HEK293 (cell line): ENCODE measurements around the gene VPS26B.

Experiments
- BCL11A ChIP-seq: fragments of 450-650 bp; formaldehyde crosslinking; IDR thresholded peaks from 2 replicates; pipeline ENCODE4 v1.5.1; 2016; ENCODE audit warnings: low read depth, missing biosample characterization, missing genetic modification characterization
- EGR2 ChIP-seq: fragments of 450-650 bp; formaldehyde crosslinking; IDR thresholded peaks from 2 replicates; pipeline ENCODE4 v1.5.1; 2016; ENCODE audit warnings: low read depth, missing biosample characterization, missing genetic modification characterization
- KLF1 ChIP-seq: fragments of 450-650 bp; formaldehyde crosslinking; IDR thresholded peaks from 2 replicates; pipeline ENCODE4 v1.5.1; 2016; ENCODE audit warnings: missing biosample characterization, missing genetic modification characterization
- ZNF121 ChIP-seq: fragments of 450-650 bp; formaldehyde crosslinking; IDR thresholded peaks from 2 replicates; pipeline ENCODE4 v1.5.1; 2016; ENCODE audit warnings: missing biosample characterization, missing genetic modification characterization
- ZNF132 ChIP-seq: fragments of 450-650 bp; formaldehyde crosslinking; IDR thresholded peaks from 2 replicates; pipeline ENCODE4 v1.5.1; 2017; ENCODE audit warnings: missing biosample characterization, missing genetic modification characterization, borderline replicate concordance
- ZNF138 ChIP-seq: fragments of 450-650 bp; formaldehyde crosslinking; IDR thresholded peaks from 2 replicates; pipeline ENCODE4 v1.5.1; 2016; ENCODE audit warnings: missing biosample characterization, missing genetic modification characterization, borderline replicate concordance
- ZNF211 ChIP-seq: fragments of 450-650 bp; formaldehyde crosslinking; IDR thresholded peaks from 2 replicates; pipeline ENCODE4 v1.5.1; 2016; ENCODE audit warnings: low read depth, missing biosample characterization, missing genetic modification characterization
- ZNF214 ChIP-seq: fragments of 450-650 bp; formaldehyde crosslinking; IDR thresholded peaks from 2 replicates; pipeline ENCODE4 v1.5.1; 2017; ENCODE audit warnings: missing biosample characterization, mild to moderate bottlenecking, missing genetic modification characterization, borderline replicate concordance
- ZNF274 ChIP-seq, 2 experiments: fragments of 200-500 bp in 1 of 2; fragments of 450-650 bp in 1 of 2; sonication (Bioruptor generic) in 1 of 2; formaldehyde crosslinking in 1 of 2; IDR thresholded peaks; 2 replicates each; pipeline versions ENCODE4 v1.5.1 to v1.6.1; 2014 to 2016; ENCODE audit warnings: borderline replicate concordance in 1 of 2, inconsistent platforms in 1 of 2, low read length in 1 of 2, missing biosample characterization in 1 of 2, missing genetic modification characterization in 1 of 2
- ZNF292 ChIP-seq: fragments of 450-650 bp; formaldehyde crosslinking; IDR thresholded peaks from 2 replicates; pipeline ENCODE4 v1.5.1; 2016; ENCODE audit warnings: low read depth, missing biosample characterization, missing genetic modification characterization, borderline replicate concordance
- ZNF302 ChIP-seq: fragments of 450-650 bp; formaldehyde crosslinking; IDR thresholded peaks from 2 replicates; pipeline ENCODE4 v1.5.1; 2016; ENCODE audit warnings: missing biosample characterization, missing genetic modification characterization, low read depth
- ZNF544 ChIP-seq: fragments of 450-650 bp; formaldehyde crosslinking; IDR thresholded peaks from 2 replicates; pipeline ENCODE4 v1.5.0; 2017; ENCODE audit warnings: missing biosample characterization, missing genetic modification characterization
- ZNF624 ChIP-seq: fragments of 450-650 bp; formaldehyde crosslinking; IDR thresholded peaks from 2 replicates; pipeline ENCODE4 v1.5.1; 2017; ENCODE audit warnings: missing biosample characterization, missing genetic modification characterization
- ZNF677 ChIP-seq: fragments of 450-650 bp; IDR thresholded peaks from 2 replicates; pipeline ENCODE4 v1.5.0; 2018; ENCODE audit warnings: missing biosample characterization, mild to moderate bottlenecking, missing genetic modification characterization, moderate library complexity
- TF ChIP-seq, protein P1 (sequence below): fragments of 450-650 bp; formaldehyde crosslinking; IDR thresholded peaks from 2 replicates; pipeline ENCODE4 v1.5.1; 2016; ENCODE audit warnings: missing biosample characterization, missing genetic modification characterization, borderline replicate concordance
- TF ChIP-seq, protein P2 (sequence below): fragments of 450-650 bp; IDR thresholded peaks from 2 replicates; pipeline ENCODE4 v1.5.1; 2018; ENCODE audit warnings: missing biosample characterization, mild to moderate bottlenecking, missing genetic modification characterization
- TF ChIP-seq, protein P3 (sequence below): fragments of 450-650 bp; formaldehyde crosslinking; IDR thresholded peaks from 2 replicates; pipeline ENCODE4 v1.5.1; 2016; ENCODE audit warnings: missing biosample characterization, missing genetic modification characterization
- TF ChIP-seq, protein P4 (sequence below): fragments of 450-650 bp; formaldehyde crosslinking; conservative IDR thresholded peaks from 2 replicates; pipeline ENCODE4 v1.5.1; 2016; ENCODE audit warnings: low read depth, missing biosample characterization, missing genetic modification characterization
- TF ChIP-seq, protein P5 (sequence below): fragments of 450-650 bp; formaldehyde crosslinking; IDR thresholded peaks from 2 replicates; pipeline ENCODE4 v1.5.1; 2016; ENCODE audit warnings: missing biosample characterization, missing genetic modification characterization
- TF ChIP-seq, protein P6 (sequence below): fragments of 450-650 bp; formaldehyde crosslinking; IDR thresholded peaks from 2 replicates; pipeline ENCODE4 v1.5.1; 2016; ENCODE audit warnings: missing biosample characterization, missing genetic modification characterization
- TF ChIP-seq, protein P7 (sequence below): fragments of 450-650 bp; formaldehyde crosslinking; IDR thresholded peaks from 2 replicates; pipeline ENCODE4 v1.5.1; 2017; ENCODE audit warnings: missing biosample characterization, missing genetic modification characterization

Gene VPS26B

DNA sequence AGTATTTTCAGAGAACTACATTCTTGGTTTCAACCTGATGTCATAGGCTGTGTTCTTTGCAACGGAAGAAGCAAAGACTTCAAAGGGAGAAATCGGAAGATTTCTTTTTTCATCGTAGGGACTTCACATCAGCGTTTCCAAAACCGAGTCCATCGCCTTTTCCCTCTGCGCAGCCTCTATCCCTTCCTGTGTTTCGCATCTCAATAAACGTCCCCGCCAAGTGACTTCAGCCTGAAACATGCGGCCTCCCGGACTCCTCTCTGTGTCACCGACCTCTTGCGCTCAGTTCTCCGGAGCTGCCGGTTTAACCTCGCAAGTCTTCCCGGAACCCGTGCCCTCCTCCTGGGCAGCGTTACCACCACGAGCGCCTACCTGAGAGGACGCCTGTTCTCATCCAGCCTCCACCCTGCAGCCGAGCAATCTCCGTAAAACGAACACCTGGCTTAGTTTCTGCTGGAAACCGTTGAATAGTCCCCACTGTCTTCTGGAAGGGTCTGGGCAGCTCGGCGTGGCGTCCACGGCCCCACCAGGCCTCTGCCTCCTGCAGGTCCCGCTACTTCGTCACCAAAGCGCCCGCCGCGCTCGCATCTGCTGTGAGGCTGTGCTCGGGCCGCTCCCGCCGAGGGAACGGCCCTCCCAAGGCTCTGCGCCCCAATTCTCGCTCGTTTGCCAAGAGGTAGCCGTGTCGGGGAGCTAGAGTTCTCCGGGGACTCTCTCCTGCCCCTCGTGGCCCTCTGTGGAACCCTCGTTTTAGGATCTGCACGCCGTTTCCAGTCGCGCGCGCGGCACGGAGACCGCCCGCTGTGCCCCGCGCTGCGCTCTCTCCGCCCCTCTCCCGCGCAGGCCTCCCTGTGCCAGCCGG lies 51.3 kb downstream of the VPS26B start, which contains the start of gene GLB1L3 (continued):
- TF ChIP-seq, protein P1, sequence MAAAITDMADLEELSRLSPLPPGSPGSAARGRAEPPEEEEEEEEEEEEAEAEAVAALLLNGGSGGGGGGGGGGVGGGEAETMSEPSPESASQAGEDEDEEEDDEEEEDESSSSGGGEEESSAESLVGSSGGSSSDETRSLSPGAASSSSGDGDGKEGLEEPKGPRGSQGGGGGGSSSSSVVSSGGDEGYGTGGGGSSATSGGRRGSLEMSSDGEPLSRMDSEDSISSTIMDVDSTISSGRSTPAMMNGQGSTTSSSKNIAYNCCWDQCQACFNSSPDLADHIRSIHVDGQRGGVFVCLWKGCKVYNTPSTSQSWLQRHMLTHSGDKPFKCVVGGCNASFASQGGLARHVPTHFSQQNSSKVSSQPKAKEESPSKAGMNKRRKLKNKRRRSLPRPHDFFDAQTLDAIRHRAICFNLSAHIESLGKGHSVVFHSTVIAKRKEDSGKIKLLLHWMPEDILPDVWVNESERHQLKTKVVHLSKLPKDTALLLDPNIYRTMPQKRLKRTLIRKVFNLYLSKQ (tag by site-specific recombination): no peak
- TF ChIP-seq ZNF544 (no peak), ZNF274 (IDR thresholded peaks at IDR 0.05; ENCODE audit: low read length) (no peak), ZNF274 (tag by site-specific recombination; IDR thresholded peaks at IDR 0.05; ENCODE audit: borderline replicate concordance) (no peak), ZNF302 (tag by site-specific recombination) (no peak), ZNF121 (tag by site-specific recombination) (no peak), BCL11A (no peak), KLF1 (tag by site-specific recombination) (peak; percentile 72; the same call in 1 of the 2 replicates), ZNF132 (tag by site-specific recombination) (no peak), ZNF214 (tag by site-specific recombination) (no peak), EGR2 (tag by site-specific recombination) (no peak), ZNF292 (tag by site-specific recombination) (no peak), ZNF677 (tag by site-specific recombination) (no peak), ZNF138 (tag by site-specific recombination) (no peak), ZNF624 (tag by site-specific recombination) (no peak), ZNF211 (no peak)
- TF ChIP-seq, protein P2, sequence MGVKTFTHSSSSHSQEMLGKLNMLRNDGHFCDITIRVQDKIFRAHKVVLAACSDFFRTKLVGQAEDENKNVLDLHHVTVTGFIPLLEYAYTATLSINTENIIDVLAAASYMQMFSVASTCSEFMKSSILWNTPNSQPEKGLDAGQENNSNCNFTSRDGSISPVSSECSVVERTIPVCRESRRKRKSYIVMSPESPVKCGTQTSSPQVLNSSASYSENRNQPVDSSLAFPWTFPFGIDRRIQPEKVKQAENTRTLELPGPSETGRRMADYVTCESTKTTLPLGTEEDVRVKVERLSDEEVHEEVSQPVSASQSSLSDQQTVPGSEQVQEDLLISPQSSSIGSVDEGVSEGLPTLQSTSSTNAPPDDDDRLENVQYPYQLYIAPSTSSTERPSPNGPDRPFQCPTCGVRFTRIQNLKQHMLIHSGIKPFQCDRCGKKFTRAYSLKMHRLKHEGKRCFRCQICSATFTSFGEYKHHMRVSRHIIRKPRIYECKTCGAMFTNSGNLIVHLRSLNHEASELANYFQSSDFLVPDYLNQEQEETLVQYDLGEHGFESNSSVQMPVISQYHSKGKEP (tag by site-specific recombination): no peak
- TF ChIP-seq, protein P3, sequence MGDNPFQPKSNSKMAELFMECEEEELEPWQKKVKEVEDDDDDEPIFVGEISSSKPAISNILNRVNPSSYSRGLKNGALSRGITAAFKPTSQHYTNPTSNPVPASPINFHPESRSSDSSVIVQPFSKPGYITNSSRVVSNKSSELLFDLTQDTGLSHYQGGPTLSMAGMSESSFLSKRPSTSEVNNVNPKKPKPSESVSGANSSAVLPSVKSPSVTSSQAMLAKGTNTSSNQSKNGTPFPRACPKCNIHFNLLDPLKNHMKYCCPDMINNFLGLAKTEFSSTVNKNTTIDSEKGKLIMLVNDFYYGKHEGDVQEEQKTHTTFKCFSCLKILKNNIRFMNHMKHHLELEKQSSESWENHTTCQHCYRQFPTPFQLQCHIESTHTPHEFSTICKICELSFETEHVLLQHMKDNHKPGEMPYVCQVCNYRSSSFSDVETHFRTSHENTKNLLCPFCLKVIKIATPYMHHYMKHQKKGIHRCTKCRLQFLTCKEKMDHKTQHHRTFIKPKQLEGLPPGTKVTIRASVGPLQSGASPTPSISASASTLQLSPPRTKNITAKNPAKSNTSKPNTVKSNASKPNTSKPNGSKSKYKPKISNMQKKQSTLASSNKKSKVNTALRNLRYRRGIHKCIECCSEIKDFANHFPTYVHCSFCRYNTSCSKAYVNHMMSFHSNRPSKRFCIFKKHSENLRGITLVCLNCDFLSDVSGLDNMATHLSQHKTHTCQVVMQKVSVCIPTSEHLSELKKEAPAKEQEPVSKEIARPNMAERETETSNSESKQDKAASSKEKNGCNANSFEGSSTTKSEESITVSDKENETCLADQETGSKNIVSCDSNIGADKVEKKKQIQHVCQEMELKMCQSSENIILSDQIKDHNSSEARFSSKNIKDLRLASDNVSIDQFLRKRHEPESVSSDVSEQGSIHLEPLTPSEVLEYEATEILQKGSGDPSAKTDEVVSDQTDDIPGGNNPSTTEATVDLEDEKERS (tag by site-specific recombination): no peak
- TF ChIP-seq, protein P4, sequence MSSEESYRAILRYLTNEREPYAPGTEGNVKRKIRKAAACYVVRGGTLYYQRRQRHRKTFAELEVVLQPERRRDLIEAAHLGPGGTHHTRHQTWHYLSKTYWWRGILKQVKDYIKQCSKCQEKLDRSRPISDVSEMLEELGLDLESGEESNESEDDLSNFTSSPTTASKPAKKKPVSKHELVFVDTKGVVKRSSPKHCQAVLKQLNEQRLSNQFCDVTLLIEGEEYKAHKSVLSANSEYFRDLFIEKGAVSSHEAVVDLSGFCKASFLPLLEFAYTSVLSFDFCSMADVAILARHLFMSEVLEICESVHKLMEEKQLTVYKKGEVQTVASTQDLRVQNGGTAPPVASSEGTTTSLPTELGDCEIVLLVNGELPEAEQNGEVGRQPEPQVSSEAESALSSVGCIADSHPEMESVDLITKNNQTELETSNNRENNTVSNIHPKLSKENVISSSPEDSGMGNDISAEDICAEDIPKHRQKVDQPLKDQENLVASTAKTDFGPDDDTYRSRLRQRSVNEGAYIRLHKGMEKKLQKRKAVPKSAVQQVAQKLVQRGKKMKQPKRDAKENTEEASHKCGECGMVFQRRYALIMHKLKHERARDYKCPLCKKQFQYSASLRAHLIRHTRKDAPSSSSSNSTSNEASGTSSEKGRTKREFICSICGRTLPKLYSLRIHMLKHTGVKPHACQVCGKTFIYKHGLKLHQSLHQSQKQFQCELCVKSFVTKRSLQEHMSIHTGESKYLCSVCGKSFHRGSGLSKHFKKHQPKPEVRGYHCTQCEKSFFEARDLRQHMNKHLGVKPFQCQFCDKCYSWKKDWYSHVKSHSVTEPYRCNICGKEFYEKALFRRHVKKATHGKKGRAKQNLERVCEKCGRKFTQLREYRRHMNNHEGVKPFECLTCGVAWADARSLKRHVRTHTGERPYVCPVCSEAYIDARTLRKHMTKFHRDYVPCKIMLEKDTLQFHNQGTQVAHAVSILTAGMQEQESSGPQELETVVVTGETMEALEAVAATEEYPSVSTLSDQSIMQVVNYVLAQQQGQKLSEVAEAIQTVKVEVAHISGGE: no peak; the same call in 1 of the 2 replicates
- TF ChIP-seq, protein P5, sequence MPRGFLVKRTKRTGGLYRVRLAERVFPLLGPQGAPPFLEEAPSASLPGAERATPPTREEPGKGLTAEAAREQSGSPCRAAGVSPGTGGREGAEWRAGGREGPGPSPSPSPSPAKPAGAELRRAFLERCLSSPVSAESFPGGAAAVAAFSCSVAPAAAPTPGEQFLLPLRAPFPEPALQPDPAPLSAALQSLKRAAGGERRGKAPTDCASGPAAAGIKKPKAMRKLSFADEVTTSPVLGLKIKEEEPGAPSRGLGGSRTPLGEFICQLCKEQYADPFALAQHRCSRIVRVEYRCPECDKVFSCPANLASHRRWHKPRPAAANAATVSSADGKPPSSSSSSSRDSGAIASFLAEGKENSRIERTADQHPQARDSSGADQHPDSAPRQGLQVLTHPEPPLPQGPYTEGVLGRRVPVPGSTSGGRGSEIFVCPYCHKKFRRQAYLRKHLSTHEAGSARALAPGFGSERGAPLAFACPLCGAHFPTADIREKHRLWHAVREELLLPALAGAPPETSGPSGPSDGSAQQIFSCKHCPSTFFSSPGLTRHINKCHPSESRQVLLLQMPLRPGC (tag by site-specific recombination): no peak
- TF ChIP-seq, protein P6, sequence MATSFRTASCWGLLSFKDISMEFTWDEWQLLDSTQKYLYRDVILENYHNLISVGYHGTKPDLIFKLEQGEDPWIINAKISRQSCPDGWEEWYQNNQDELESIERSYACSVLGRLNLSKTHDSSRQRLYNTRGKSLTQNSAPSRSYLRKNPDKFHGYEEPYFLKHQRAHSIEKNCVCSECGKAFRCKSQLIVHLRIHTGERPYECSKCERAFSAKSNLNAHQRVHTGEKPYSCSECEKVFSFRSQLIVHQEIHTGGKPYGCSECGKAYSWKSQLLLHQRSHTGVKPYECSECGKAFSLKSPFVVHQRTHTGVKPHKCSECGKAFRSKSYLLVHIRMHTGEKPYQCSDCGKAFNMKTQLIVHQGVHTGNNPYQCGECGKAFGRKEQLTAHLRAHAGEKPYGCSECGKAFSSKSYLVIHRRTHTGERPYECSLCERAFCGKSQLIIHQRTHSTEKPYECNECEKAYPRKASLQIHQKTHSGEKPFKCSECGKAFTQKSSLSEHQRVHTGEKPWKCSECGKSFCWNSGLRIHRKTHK: no peak
- TF ChIP-seq, protein P7, sequence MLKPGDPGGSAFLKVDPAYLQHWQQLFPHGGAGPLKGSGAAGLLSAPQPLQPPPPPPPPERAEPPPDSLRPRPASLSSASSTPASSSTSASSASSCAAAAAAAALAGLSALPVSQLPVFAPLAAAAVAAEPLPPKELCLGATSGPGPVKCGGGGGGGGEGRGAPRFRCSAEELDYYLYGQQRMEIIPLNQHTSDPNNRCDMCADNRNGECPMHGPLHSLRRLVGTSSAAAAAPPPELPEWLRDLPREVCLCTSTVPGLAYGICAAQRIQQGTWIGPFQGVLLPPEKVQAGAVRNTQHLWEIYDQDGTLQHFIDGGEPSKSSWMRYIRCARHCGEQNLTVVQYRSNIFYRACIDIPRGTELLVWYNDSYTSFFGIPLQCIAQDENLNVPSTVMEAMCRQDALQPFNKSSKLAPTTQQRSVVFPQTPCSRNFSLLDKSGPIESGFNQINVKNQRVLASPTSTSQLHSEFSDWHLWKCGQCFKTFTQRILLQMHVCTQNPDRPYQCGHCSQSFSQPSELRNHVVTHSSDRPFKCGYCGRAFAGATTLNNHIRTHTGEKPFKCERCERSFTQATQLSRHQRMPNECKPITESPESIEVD: peak; percentile 2
